Osteocyte (in vitro differentiated cells): Measurements from ENCODE around the gene FXR2. TPM values are rescaled to one million over a fixed set of nuclear protein-coding genes. Genes with fewer than 3 reads are reported as not detected.

Experiments used
- DNase-seq: peaks from one replicate; pipeline ENCODE4 v3.0.0; 2021; ENCODE audit warnings: mixed read lengths; ENCODE audit not compliant: unreplicated experiment; ENCODE audit errors: extremely low spot score
- H3K27ac Mint-ChIP-seq: one replicate; pipeline ENCODE4 v1.8.0; 2021; ENCODE audit warnings: mild to moderate bottlenecking, mixed read lengths; ENCODE audit not compliant: unreplicated experiment
- H3K27me3 Mint-ChIP-seq: one replicate; pipeline ENCODE4 v1.8.0; 2021; ENCODE audit warnings: mixed read lengths; ENCODE audit not compliant: unreplicated experiment
- H3K36me3 Mint-ChIP-seq: one replicate; pipeline ENCODE4 v1.8.0; 2021; ENCODE audit warnings: mixed read lengths; ENCODE audit not compliant: unreplicated experiment
- H3K4me1 Mint-ChIP-seq: one replicate; pipeline ENCODE4 v1.8.0; 2021; ENCODE audit warnings: mixed read lengths; ENCODE audit not compliant: unreplicated experiment
- H3K4me3 Mint-ChIP-seq: one replicate; pipeline ENCODE4 v1.8.0; 2021; ENCODE audit warnings: mild to moderate bottlenecking, moderate library complexity, mixed read lengths; ENCODE audit not compliant: unreplicated experiment
- H3K9me3 Mint-ChIP-seq: one replicate; pipeline ENCODE4 v1.8.0; 2021; ENCODE audit warnings: mixed read lengths; ENCODE audit not compliant: unreplicated experiment
- total RNA-seq: library from RNA; stranded (reverse); gene quantifications from 2 replicates; pipeline ENCODE4 v1.2.1, GENCODE V29; 2021
- TF ChIP-seq, protein P1 (sequence below): fragments of 200-600 bp; sonication (generic); IDR thresholded peaks from 2 replicates; pipeline ENCODE4 v1.5.0; 2021; ENCODE audit warnings: antibody characterized with exemption, mild to moderate bottlenecking, moderate library complexity

Gene FXR2
- total RNA-seq, 1 donor from 2014 or later = 50.7 TPM

DNA sequence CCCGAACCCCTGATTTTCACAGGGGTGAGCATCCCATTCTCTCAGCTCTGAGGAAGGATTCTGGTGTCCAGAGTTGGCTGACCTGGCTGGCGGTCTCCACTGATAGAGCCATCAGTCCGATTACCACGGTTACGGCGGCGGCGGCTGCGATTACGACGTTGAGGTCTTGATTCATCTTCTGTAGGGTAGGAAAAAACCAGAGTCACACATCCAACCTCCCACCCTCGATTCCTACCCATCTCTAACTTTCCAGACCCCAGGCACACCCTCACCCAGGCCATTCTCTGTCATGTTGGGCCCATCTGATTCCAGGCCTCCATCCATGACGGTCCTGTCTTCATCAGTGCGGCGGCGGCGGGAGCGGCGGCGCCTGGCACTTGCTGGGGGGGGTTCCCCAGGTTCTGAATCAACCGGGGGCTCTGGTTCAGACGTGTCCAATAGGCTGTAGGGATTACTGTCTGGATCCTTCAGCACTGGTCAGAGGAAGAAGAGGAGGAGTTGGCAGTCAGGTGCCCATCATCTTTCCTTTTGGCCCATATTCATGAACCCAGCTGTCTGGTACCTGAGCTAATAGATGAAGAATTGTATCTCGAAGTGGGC, 22.2 kb downstream of the FXR2 start:
- TF ChIP-seq, protein P1, sequence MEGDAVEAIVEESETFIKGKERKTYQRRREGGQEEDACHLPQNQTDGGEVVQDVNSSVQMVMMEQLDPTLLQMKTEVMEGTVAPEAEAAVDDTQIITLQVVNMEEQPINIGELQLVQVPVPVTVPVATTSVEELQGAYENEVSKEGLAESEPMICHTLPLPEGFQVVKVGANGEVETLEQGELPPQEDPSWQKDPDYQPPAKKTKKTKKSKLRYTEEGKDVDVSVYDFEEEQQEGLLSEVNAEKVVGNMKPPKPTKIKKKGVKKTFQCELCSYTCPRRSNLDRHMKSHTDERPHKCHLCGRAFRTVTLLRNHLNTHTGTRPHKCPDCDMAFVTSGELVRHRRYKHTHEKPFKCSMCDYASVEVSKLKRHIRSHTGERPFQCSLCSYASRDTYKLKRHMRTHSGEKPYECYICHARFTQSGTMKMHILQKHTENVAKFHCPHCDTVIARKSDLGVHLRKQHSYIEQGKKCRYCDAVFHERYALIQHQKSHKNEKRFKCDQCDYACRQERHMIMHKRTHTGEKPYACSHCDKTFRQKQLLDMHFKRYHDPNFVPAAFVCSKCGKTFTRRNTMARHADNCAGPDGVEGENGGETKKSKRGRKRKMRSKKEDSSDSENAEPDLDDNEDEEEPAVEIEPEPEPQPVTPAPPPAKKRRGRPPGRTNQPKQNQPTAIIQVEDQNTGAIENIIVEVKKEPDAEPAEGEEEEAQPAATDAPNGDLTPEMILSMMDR = no peak
- no peak for DNase-seq
- H3K36me3 Mint-ChIP-seq = peaks cover 39% of the 10 kb centered on the region
- H3K4me1 Mint-ChIP-seq = peaks cover 20% of the 10 kb centered on the region
- H3K27me3 Mint-ChIP-seq = no peaks in the 10 kb centered on the region
- H3K27ac Mint-ChIP-seq = no peak overlapping the region
- H3K4me3 Mint-ChIP-seq = no peak overlapping the region
- no peaks in the 10 kb centered on the region for H3K9me3 Mint-ChIP-seq

GRCh38 chr17:7591596-7591995, 23.1 kb downstream of the FXR2 start:
- Mint-ChIP-seq H3K4me1 (peaks cover 25% of the 10 kb centered on the region), H3K27ac (peak overlapping the region; percentile 71), H3K4me3 (no peak overlapping the region), H3K27me3 (no peaks in the 10 kb centered on the region), H3K36me3 (peaks cover 36% of the 10 kb centered on the region), H3K9me3 (no peaks in the 10 kb centered on the region)
- TF ChIP-seq, protein P1 = no peak
- no peak for DNase-seq

DNA sequence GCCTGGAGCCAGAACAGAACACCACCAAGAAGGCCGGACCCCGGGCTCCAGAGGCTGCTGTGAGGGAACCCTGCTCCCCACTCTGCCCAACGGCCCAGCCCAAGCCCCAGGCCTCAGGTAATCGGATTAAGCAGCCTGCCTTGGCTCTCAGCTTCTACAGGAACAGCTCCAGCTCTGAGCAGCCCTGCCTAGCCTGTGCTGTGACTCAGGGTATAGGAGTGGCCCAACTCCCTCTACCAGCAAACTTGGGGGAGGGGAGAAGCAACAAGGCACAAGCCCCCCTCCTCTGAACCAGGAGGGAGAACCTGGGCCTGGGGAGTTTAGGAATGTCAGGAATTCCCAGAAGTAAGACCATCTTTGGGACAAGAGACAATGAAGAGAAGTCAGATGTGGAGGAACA, 24.0 kb downstream of the FXR2 start:
- H3K4me3 Mint-ChIP-seq = no peak overlapping the region
- TF ChIP-seq, protein P1 = no peak
- H3K27ac Mint-ChIP-seq = peak overlapping the region; percentile 83
- H3K9me3 Mint-ChIP-seq = no peaks in the 10 kb centered on the region
- DNase-seq = no peak
- H3K4me1 Mint-ChIP-seq = peaks cover 25% of the 10 kb centered on the region
- peaks cover 34% of the 10 kb centered on the region for H3K36me3 Mint-ChIP-seq
- no peaks in the 10 kb centered on the region for H3K27me3 Mint-ChIP-seq

DNA sequence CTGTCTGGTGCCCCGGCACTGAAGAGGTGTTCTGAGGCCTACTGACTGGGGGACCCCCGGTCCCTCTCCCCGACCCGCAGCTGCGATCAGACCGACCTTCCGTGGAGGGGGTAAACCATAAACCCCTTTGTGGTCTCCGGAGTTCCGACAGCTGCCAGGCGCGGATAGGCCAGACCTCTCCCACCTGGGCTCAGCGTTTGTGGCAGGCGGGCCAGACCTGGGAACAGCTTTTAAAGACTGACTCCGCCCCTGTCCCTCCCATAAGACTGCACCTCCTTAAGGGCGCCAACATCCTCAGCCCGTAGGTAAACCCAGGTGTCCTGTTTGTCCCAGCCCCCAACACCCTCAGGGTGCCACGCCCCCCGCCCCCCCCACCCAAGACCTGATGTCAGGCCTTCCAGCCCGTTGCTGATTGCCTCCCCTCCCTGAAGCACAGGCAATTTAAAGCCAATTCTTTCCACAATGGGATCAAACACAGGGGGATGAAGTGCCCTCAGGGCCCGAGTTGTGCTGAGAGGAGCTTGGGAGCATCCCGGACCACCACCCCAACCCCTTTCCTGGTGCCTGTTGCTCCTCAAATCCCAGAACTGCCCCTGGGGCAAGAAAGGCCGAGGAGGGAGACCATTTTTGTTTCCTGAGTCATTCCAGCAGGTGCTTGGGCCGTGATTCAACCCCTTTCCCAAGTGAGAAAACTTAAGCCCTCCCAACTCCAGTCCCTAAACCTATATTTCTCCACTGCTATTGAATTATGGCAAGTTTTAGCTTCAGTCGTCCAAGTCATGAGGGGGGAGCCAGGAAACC, 24.6 kb downstream of the FXR2 start, which contains the start of gene SOX15:
Gene SOX15, minus strand, starts transcription at position 204 of the 801 bp plus-strand sequence. CDS start 418 bp downstream, outside the sequence.
- DNase-seq = no peak
- TF ChIP-seq, protein P1 = no peak
- Mint-ChIP-seq H3K4me1 (peaks cover 27% of the 10 kb centered on the region), H3K9me3 (no peaks in the 10 kb centered on the region), H3K4me3 (no peak within 1 kb of the TSS), H3K36me3 (peaks cover 28% of the 10 kb centered on the region), H3K27me3 (no peaks in the 10 kb centered on the region), H3K27ac (peak within 1 kb of the TSS; percentile 83)

DNA sequence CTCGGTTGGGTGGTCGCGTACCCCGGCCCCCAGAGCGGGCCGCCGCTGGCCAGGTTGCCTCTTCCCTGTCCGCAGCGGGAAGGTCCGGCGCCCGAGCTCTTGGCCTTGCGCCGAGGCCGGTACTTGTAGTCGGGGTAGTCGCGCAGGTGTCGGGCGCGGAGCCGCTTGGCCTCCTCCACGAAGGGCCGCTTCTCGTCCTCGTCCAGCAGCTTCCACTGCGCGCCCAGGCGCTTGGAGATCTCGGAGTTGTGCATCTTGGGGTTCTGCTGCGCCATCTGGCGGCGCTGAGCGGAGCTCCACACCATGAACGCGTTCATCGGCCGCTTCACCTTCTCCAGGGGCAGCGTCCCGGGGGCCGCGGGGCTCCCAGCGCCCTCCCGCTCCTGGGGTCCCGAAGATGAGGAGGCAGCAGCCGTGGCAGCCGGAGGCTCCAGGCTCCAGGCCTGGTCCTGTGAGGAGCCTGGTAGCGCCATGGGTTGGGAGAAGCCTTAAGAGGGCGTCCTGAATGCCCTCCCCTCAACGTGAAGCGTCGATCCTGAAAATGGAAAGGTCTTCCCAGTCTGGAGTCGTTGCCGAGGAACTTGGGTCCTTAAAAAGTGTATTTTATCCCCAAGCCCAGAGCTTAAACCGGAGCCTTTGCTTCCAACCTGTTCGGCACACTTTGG, 25.4 kb downstream of the FXR2 start:
- no peaks in the 10 kb centered on the region for H3K27me3 Mint-ChIP-seq
- H3K27ac Mint-ChIP-seq = peak overlapping the region; percentile 23
- TF ChIP-seq, protein P1 = peak; percentile 90
- peaks cover 25% of the 10 kb centered on the region for H3K36me3 Mint-ChIP-seq
- H3K4me3 Mint-ChIP-seq = no peak overlapping the region
- H3K4me1 Mint-ChIP-seq = peaks cover 34% of the 10 kb centered on the region
- no peaks in the 10 kb centered on the region for H3K9me3 Mint-ChIP-seq
- peak; percentile 91 for DNase-seq
